Embryonic facial prominence (tissue), 1 donor: ENCODE measurements around the gene TMEFF2.

Experiments
- DNase-seq: peaks from one replicate; pipeline ENCODE4 v3.0.0-alpha.2; 2016; ENCODE audit errors: extremely low spot score

TMEFF2 gene

GRCh38 chr2:191970867-191971266 is 223.9 kb downstream of the TMEFF2 start:
- DNase-seq, result no peak

- no peak for DNase-seq
Measured at GRCh38 chr2:191968120-191968519, 226.6 kb downstream of the TMEFF2 start.

DNA sequence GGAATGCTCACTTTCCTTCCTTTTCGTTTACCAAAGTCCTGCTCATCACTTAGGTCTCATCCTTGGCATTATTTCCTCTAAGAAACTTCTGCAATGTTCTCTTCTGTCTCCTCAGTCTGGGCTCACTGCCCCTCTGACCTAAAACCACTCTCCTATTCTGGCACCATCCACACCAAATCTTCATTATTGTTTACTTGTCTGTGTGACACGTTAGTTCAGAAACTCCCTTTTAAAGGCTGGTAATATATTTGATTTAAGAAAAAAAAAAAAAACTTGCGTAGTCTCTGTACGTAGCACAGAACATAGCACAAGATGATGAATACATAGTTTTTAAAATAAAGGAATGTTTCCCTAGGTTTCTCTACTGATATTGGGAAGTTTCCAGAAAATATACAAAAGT is 229.0 kb downstream of the TMEFF2 start:
- no peak for DNase-seq

DNA sequence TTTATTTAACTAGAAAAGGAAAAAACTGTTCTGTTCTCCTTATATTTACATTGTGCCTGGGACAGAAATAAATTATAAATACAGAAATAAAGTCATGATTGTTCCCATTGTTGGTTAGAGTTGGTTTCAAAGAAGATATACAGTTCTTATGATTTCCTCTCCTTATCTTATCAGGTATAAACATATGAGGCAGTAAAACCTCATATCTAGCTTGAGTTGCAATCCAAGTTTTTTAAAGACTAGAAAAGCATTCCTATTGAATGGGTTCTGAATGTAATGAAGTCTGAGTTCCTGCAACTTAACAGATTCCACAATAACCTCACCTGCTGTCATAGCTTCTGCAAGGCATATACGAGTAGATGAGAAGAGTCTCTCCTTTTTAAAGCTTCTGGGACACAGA is 233.2 kb downstream of the TMEFF2 start:
- DNase-seq, result no peak

DNA sequence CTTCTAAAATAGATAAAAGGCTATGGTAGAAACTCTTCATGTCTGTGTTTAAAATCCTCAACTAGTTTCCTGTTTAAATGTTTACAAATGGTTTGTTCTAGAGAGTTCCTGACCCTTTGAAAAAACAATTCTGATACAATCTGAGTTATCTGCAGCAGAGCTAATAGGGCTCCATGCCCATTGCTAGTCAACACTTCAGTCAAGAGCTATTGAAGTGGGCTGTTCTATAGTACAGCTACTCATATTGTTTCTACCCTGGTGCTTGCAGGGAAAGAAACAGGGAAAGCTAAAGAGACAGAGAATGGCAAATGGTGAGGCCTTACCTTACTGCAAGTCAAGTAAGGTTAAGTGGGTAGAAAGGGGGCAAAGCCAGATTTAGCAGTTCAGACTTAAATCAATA is 235.5 kb downstream of the TMEFF2 start:
- DNase-seq, result no peak

DNA sequence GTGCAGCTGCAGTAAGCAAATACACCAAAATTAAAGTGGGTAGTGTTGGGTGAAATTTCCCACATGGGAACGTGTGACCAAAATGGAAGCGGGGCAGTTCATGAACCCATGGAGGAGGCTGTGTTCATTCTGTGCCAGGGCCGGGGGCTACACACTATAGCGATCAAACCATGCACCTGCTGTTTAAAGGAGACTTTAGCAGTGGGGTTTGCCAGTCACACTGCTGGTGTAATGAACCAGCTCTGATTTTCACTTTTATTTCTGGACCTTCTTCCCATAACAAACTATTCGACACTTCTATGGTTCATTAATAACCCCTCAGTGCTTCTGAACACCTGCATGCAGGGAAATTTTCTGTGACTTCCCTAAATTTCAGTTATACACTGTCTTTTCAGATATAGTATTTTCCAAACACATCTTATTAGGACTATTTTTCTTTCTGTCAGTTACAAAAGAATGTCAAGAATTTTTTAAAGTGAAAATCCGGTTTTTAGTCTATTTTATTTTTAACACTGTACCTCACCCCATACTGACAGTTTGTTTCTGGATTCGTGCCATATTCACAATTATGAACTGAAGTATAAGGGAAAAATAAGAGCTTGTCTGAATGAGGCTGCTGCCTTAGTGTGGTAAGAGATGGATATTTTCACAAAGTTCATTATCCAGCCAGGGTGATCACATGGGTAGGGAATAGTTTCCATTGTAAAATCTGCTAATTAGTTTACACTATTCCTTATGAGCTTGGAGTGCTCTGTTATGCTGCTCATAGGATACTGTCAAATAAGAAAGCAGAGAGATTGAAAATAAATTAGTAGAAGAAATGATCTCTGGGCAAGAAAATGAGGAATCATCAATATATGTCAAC is 236.5 kb downstream of the TMEFF2 start:
- DNase-seq, result no peak

DNA sequence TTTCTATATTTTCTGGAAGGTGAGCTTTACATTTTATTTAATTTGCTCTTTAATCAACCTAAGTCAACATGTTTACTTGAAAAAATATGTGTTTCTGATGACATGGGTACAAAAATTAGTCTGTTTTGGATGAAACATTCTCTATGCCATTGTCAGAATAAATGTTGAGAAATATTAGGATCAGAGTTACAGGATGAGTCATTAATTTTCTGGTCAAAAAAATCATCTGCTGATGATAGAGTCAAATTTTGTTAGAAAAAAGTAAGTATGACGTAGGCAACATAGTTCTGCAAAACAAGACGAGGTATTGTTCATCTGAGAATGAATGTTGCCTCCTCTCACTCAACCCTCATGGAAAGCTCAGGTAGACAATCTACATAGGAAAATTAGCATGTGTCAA is 240.3 kb downstream of the TMEFF2 start:
- DNase-seq, result no peak

- no peak for DNase-seq
Measured at GRCh38 chr2:191952515-191953270, 242.0 kb downstream of the TMEFF2 start.

- no peak for DNase-seq
Measured at GRCh38 chr2:191951832-191952231, 242.9 kb downstream of the TMEFF2 start.

- no peak for DNase-seq
Measured at GRCh38 chr2:191951376-191951775, 243.4 kb downstream of the TMEFF2 start.

GRCh38 chr2:191950132-191950874 is 244.4 kb downstream of the TMEFF2 start:
- DNase-seq, result no peak

- no peak for DNase-seq
Measured at GRCh38 chr2:191947235-191947634, 247.5 kb downstream of the TMEFF2 start.

- DNase-seq, result no peak
Measured at GRCh38 chr2:191946471-191947182, 248.1 kb downstream of the TMEFF2 start.

GRCh38 chr2:191945623-191946022 is 249.1 kb downstream of the TMEFF2 start:
- DNase-seq, result no peak

DNA sequence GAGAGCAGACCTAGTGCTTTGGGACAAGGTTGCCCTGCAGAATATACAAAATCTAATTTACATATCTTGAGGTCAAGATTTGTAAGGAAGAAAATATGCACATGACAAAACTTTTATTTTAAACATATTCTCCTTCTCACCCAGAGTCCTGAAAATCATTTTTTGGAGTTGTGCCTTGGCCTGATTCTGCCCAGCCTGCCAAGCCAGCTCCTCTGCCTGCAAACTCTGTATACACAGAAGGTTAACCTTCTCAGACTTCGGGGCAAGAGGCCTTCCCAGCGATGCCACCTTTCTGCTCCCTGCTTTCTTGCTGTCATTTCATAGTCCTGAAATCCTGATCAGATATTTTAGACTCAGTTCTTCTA is 252.0 kb downstream of the TMEFF2 start:
- DNase-seq, result no peak

DNA sequence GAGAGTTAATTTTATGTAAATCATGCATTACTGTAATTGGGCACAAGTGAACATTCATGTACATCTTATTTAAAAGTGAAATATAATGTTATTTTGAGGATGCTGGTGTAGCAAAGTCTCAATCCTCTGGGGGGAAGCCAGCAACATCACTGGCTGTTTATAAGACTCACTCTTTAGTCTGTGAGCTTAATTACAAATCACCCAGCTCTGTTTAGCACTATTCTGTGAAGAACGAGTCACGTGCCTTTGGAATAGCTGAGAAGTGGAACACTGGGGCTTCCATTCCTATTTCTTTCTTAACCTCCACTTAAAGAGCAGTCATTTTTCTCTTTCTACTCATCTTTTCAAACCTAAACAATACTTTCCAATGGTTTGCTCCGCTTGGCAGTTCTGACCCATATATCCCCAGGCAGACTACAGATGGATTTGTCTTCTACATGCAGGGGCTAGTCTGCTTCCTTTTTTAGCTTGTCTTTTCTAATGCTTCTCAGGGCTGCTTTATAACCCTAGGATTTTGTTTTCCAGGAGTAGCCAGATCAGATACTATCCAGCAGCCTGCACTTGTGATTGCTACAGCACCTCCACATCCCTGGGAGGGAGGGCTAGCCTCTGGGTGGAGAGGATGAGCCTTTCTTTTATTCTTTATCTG is 252.5 kb downstream of the TMEFF2 start:
- no peak for DNase-seq

GRCh38 chr2:191941376-191941929 is 253.3 kb downstream of the TMEFF2 start:
- no peak for DNase-seq

- no peak for DNase-seq
Measured at GRCh38 chr2:191938779-191939178, 256.0 kb downstream of the TMEFF2 start.

DNA sequence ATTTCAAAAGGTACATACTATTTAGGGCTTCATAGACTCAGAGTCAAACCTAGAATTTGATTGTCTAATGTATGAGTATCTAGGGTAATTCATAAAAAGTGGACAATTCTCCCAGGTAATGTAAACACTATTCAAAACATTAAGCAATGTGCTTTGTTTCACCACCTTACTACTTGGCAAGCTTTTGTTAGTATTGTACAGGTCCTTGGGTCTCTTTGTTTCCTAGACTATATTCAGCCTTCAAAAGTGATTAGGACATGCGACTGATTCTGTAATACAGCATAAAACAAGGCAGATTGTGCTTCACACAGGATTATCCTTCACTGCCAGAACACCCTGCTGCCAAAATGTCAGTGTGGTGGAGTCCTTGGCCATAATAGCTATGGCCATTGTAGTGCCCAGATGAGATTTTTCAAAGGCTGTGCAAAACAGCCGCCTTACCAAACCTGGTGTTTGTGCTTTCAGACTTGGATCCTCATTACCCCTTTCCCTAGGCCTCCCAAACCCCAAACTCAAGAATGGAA is 257.8 kb downstream of the TMEFF2 start:
- DNase-seq, result no peak

GRCh38 chr2:191935247-191935646 is 259.5 kb downstream of the TMEFF2 start:
- no peak for DNase-seq
